Measurements from ENCODE around the gene FBXL4. TPM values are rescaled to one million over a fixed set of nuclear protein-coding genes. Genes with fewer than 3 reads are reported as not detected.

FBXL4 gene
- total and polyA plus RNA-seq, 2 experiments from 2014 or later: 10.8 to 31.0 TPM

DNA sequence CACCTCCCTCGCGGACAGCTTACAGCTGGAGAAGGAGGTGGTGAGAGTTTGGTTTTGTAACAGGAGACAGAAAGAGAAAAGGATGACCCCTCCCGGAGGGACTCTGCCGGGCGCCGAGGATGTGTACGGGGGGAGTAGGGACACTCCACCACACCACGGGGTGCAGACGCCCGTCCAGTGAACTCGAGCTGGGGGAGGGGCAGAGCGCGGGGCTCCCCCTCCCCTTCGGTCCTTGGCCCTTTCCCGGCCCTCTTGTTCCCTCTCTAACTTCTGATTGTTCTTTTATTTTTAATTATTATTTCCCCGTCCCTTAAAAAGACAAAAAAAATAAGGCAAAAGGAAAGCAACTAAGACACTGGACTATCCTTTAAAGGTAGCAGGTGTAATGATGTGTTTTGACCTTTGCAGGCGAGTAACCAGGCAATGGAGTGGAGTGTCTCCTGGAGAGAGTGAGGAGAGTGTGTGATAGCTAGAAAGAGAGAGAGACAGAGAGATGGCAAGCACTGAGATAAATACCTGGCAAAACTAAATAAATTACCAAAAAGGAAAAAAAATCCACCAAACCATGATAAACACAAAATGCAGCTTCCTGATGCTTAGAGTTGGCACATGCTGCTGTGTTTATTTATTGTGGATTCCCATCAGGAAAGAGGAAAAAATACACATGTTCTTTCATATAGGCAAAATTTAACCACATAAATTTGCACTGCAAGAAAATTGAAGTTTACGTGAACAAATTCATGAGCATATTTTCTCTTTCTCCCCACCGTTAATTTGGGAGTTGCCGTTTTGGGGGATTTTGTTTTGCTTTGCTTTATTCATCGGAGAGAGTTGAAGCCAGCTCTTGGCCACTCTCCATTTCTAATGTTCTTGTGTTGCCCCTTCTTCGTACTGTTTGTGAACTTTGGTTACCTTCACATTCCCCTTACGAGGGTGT lies 111.5 kb downstream of the FBXL4 start:
- H3K4me2 ChIP-seq: peak overlapping the region; percentile 93
- H4K20me1 ChIP-seq (ENCODE audit: insufficient read depth, poor library complexity, severe bottlenecking): no peaks in the 10 kb centered on the region
- peak; percentile 21 for TF ChIP-seq EZH2 (IDR thresholded peaks at IDR 0.05; ENCODE audit: borderline replicate concordance)
- TF ChIP-seq, protein P1, sequence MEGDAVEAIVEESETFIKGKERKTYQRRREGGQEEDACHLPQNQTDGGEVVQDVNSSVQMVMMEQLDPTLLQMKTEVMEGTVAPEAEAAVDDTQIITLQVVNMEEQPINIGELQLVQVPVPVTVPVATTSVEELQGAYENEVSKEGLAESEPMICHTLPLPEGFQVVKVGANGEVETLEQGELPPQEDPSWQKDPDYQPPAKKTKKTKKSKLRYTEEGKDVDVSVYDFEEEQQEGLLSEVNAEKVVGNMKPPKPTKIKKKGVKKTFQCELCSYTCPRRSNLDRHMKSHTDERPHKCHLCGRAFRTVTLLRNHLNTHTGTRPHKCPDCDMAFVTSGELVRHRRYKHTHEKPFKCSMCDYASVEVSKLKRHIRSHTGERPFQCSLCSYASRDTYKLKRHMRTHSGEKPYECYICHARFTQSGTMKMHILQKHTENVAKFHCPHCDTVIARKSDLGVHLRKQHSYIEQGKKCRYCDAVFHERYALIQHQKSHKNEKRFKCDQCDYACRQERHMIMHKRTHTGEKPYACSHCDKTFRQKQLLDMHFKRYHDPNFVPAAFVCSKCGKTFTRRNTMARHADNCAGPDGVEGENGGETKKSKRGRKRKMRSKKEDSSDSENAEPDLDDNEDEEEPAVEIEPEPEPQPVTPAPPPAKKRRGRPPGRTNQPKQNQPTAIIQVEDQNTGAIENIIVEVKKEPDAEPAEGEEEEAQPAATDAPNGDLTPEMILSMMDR (IDR thresholded peaks at IDR 0.05; ENCODE audit: poor library complexity): no peak
- TF ChIP-seq EZH2phosphoT487 (IDR thresholded peaks at IDR 0.05; ENCODE audit: low read depth, severe bottlenecking, unreplicated experiment): no peak
- H3K9me2 ChIP-seq (replicated peaks; ENCODE audit: insufficient read depth): no peaks in the 10 kb centered on the region
- no peak overlapping the region for H2AFZ ChIP-seq
- H3K36me3 ChIP-seq (replicated peaks; ENCODE audit: insufficient read depth, low read depth): no peaks in the 10 kb centered on the region
- peaks cover 31% of the 10 kb centered on the region for H3K4me1 ChIP-seq (ENCODE audit: insufficient read depth)
- H3K4me3 ChIP-seq: no peak overlapping the region
- H3K79me2 ChIP-seq: no peaks in the 10 kb centered on the region
- WGBS (ENCODE audit: low lambda C conversion rate, missing lambda C conversion rate): 3% methylated on average over 20 of the region's 23 CpGs
- H3K9me3 ChIP-seq (ENCODE audit: low read depth): no peaks in the 10 kb centered on the region
- H3K27me3 ChIP-seq: peaks cover 88% of the 10 kb centered on the region
- DNase-seq (ENCODE audit: low spot score): no peak
- H3K27ac ChIP-seq: no peak overlapping the region

DNA sequence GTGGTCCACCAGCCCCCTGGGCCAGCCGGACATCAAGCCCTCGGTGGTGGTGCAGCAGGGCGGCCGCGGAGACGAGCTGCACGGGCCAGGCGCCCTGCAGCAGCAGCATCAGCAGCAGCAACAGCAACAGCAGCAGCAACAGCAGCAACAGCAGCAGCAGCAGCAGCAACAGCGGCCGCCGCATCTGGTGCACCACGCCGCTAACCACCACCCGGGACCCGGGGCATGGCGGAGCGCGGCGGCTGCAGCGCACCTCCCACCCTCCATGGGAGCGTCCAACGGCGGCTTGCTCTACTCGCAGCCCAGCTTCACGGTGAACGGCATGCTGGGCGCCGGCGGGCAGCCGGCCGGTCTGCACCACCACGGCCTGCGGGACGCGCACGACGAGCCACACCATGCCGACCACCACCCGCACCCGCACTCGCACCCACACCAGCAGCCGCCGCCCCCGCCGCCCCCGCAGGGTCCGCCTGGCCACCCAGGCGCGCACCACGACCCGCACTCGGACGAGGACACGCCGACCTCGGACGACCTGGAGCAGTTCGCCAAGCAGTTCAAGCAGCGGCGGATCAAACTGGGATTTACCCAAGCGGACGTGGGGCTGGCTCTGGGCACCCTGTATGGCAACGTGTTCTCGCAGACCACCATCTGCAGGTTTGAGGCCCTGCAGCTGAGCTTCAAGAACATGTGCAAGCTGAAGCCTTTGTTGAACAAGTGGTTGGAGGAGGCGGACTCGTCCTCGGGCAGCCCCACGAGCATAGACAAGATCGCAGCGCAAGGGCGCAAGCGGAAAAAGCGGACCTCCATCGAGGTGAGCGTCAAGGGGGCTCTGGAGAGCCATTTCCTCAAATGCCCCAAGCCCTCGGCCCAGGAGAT lies 112.4 kb downstream of the FBXL4 start:
- Histone ChIP-seq H4K20me1 (ENCODE audit: insufficient read depth, poor library complexity, severe bottlenecking) (no peaks in the 10 kb centered on the region), H3K4me1 (ENCODE audit: insufficient read depth) (peaks cover 35% of the 10 kb centered on the region), H3K36me3 (replicated peaks; ENCODE audit: insufficient read depth, low read depth) (no peaks in the 10 kb centered on the region), H3K4me3 (no peak overlapping the region), H2AFZ (no peak overlapping the region), H3K9me2 (replicated peaks; ENCODE audit: insufficient read depth) (no peaks in the 10 kb centered on the region), H3K27me3 (peaks cover 88% of the 10 kb centered on the region), H3K4me2 (peak overlapping the region; percentile 93), H3K79me2 (no peaks in the 10 kb centered on the region), H3K27ac (no peak overlapping the region), H3K9me3 (ENCODE audit: low read depth) (no peaks in the 10 kb centered on the region)
- peak; percentile 27 for DNase-seq (ENCODE audit: low spot score)
- whole genome bisulfite sequencing (ENCODE audit: low lambda C conversion rate, missing lambda C conversion rate): 2% methylated on average over 63 of the region's 76 CpGs
- TF ChIP-seq EZH2phosphoT487 (IDR thresholded peaks at IDR 0.05; ENCODE audit: low read depth, severe bottlenecking, unreplicated experiment): peak; percentile 68
- peak; percentile 90 for TF ChIP-seq EZH2 (IDR thresholded peaks at IDR 0.05; ENCODE audit: borderline replicate concordance)
- TF ChIP-seq, protein P1 (IDR thresholded peaks at IDR 0.05; ENCODE audit: poor library complexity): no peak

DNA sequence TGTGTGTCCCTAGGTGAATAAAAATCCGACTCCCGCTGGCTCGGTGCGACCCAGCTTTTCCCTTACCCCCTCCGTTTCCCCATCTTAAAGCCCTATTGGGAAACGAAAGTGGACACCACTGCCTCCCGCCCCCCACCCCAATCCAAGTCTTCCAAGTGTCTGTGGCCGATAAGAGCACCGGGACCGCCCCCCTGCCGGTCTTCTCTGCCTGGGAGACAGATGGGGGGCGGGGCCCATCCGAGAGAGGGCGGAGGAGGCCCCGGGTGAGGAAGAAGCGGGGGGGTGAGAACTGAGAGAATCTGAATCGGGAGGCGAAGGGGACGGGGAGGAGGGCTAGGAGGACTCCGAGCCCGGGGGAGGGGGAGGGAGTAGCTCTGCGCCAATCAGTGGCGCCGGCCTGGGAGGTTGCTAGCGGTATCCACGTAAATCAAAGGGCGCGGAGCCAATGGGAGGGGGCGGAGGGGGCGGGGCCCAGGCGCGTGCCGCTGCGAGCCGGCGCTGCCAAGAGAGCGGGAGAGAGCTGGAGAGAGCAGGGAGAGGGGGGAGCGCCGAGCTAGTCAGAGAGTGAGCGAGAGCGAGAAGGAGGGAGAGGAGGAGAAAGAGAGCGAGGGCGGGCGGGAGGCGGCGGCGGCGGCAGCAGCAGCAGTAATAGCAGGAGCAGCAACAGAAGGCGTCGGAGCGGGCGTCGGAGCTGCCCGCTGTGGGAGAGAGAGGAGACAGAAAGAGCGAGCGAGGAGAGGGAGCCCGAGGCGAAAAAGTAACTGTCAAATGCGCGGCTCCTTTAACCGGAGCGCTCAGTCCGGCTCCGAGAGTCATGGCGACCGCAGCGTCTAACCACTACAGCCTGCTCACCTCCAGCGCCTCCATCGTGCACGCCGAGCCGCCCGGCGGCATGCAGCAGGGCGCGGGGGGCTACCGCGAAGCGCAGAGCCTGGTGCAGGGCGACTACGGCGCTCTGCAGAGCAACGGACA lies 113.4 kb downstream of the FBXL4 start, which contains the start of gene POU3F2:
TSS of gene POU3F2 (plus strand) at position 515 of the 972 bp plus-strand sequence. CDS start at position 815, 300 bp downstream.
- WGBS (ENCODE audit: low lambda C conversion rate, missing lambda C conversion rate): under 1% methylated on average over 39 of the region's 83 CpGs
- H3K4me3 ChIP-seq: peak within 1 kb of the TSS; percentile 46
- TF ChIP-seq EZH2phosphoT487 (IDR thresholded peaks at IDR 0.05; ENCODE audit: low read depth, severe bottlenecking, unreplicated experiment): no peak
- TF ChIP-seq, protein P1 (IDR thresholded peaks at IDR 0.05; ENCODE audit: poor library complexity): no peak
- TF ChIP-seq EZH2 (IDR thresholded peaks at IDR 0.05; ENCODE audit: borderline replicate concordance): peak; percentile 44
- no peak within 1 kb of the TSS for H3K27ac ChIP-seq
- H3K4me2 ChIP-seq: peak within 1 kb of the TSS; percentile 93
- no peaks in the 10 kb centered on the region for H4K20me1 ChIP-seq (ENCODE audit: insufficient read depth, poor library complexity, severe bottlenecking)
- H3K9me3 ChIP-seq (ENCODE audit: low read depth): no peaks in the 10 kb centered on the region
- H3K36me3 ChIP-seq (replicated peaks; ENCODE audit: insufficient read depth, low read depth): no peaks in the 10 kb centered on the region
- no peaks in the 10 kb centered on the region for H3K79me2 ChIP-seq
- H3K9me2 ChIP-seq (replicated peaks; ENCODE audit: insufficient read depth): no peaks in the 10 kb centered on the region
- peaks cover 35% of the 10 kb centered on the region for H3K4me1 ChIP-seq (ENCODE audit: insufficient read depth)
- peak within 1 kb of the TSS; percentile 91 for H2AFZ ChIP-seq
- H3K27me3 ChIP-seq: peaks cover 88% of the 10 kb centered on the region
- peak; percentile 92 for DNase-seq (ENCODE audit: low spot score)

Data from hepatocyte (in vitro differentiated cells).